ENCODE results near the gene FCHSD2.

Gene FCHSD2

GRCh38 chr11:73173755-73174494 lies 31.8 kb upstream of the FCHSD2 start:
- peak; percentile 38 for FAIRE-seq
- no peak for DNase-seq (ENCODE audit: extremely low spot score, insufficient read length, low read depth)

- DNase-seq (ENCODE audit: extremely low spot score, insufficient read length, low read depth) (no peak), FAIRE-seq (no peak)
These were observed 31.0 kb upstream of the FCHSD2 start for GRCh38 chr11:73172992-73173656.

GRCh38 chr11:73171436-73172161 lies 29.5 kb upstream of the FCHSD2 start:
- DNase-seq (ENCODE audit: extremely low spot score, insufficient read length, low read depth) (no peak), FAIRE-seq (no peak)

GRCh38 chr11:73170140-73170539 lies 28.0 kb upstream of the FCHSD2 start:
- DNase-seq (ENCODE audit: extremely low spot score, insufficient read length, low read depth): no peak
- no peak for FAIRE-seq

GRCh38 chr11:73168925-73169579 lies 26.9 kb upstream of the FCHSD2 start:
- no peak for FAIRE-seq
- DNase-seq (ENCODE audit: extremely low spot score, insufficient read length, low read depth): no peak

GRCh38 chr11:73167363-73167954 lies 25.3 kb upstream of the FCHSD2 start:
- no peak for DNase-seq (ENCODE audit: extremely low spot score, insufficient read length, low read depth)
- FAIRE-seq: no peak

- FAIRE-seq (no peak), DNase-seq (ENCODE audit: extremely low spot score, insufficient read length, low read depth) (no peak)
These were observed 22.9 kb upstream of the FCHSD2 start for GRCh38 chr11:73164803-73165540.

- FAIRE-seq (no peak), DNase-seq (ENCODE audit: extremely low spot score, insufficient read length, low read depth) (no peak)
These were observed 21.6 kb upstream of the FCHSD2 start for GRCh38 chr11:73163638-73164174.

- FAIRE-seq (no peak), DNase-seq (ENCODE audit: extremely low spot score, insufficient read length, low read depth) (no peak)
These were observed 20.1 kb upstream of the FCHSD2 start for GRCh38 chr11:73162196-73162740.

- FAIRE-seq (no peak), DNase-seq (ENCODE audit: extremely low spot score, insufficient read length, low read depth) (no peak)
These were observed 18.1 kb upstream of the FCHSD2 start for GRCh38 chr11:73160005-73160760.

GRCh38 chr11:73159297-73159696 lies 17.2 kb upstream of the FCHSD2 start:
- DNase-seq (ENCODE audit: extremely low spot score, insufficient read length, low read depth): no peak
- FAIRE-seq: no peak

- DNase-seq (ENCODE audit: extremely low spot score, insufficient read length, low read depth) (no peak), FAIRE-seq (no peak)
These were observed 16.4 kb upstream of the FCHSD2 start for GRCh38 chr11:73158356-73159051.

- DNase-seq (ENCODE audit: extremely low spot score, insufficient read length, low read depth): no peak
- FAIRE-seq: peak; percentile 82
These were observed 15.2 kb upstream of the FCHSD2 start for GRCh38 chr11:73157101-73158010.

- FAIRE-seq: no peak
- DNase-seq (ENCODE audit: extremely low spot score, insufficient read length, low read depth): no peak
These were observed 14.6 kb upstream of the FCHSD2 start for GRCh38 chr11:73156686-73157085.

- DNase-seq (ENCODE audit: extremely low spot score, insufficient read length, low read depth) (no peak), FAIRE-seq (peak; percentile 48)
These were observed 14.0 kb upstream of the FCHSD2 start for GRCh38 chr11:73156114-73156513.

- no peak for FAIRE-seq
- DNase-seq (ENCODE audit: extremely low spot score, insufficient read length, low read depth): no peak
These were observed 13.0 kb upstream of the FCHSD2 start for GRCh38 chr11:73155102-73155501.

GRCh38 chr11:73154178-73154577 lies 12.1 kb upstream of the FCHSD2 start:
- peak; percentile 97 for FAIRE-seq

More at GRCh38 chr11:73154178-73154577, 12.1 kb upstream of the FCHSD2 start:
- DNase-seq (ENCODE audit: extremely low spot score, insufficient read length, low read depth): no peak

All from GM18507 (cell line).